Epithelial cell of prostate (primary cell): ENCODE measurements around the gene PLXNB1.

Experiments used
- DNase-seq: peaks from one replicate; pipeline ENCODE4 v3.0.0-alpha.2; 2011; ENCODE audit warnings: low read depth, low spot score
- H3K27ac ChIP-seq: fragments of 450-650 bp; 2 replicates; pipeline ENCODE4 v1.5.1; 2017; ENCODE audit warnings: mild to moderate bottlenecking

PLXNB1 gene

DNA sequence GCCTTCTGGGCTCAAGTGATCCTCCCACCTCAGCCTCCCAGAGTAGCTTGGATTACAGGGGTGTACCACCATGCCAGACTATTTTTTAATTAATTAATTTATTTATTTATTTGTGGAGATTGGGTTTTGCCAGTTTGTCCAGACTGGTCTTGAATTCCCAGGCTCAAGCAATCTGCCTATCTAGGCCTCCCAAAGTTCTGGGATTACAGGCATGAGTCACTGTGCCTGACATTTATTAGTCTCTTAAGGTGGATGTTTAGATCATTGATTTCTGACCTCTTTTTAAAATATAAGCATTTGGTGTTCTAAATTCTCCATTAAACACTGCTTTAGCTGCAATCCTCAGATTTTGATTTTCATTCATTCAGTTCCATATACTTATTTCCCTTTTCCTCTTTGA lies 42.3 kb downstream of the PLXNB1 start:
- no peak overlapping the region for H3K27ac ChIP-seq

DNA sequence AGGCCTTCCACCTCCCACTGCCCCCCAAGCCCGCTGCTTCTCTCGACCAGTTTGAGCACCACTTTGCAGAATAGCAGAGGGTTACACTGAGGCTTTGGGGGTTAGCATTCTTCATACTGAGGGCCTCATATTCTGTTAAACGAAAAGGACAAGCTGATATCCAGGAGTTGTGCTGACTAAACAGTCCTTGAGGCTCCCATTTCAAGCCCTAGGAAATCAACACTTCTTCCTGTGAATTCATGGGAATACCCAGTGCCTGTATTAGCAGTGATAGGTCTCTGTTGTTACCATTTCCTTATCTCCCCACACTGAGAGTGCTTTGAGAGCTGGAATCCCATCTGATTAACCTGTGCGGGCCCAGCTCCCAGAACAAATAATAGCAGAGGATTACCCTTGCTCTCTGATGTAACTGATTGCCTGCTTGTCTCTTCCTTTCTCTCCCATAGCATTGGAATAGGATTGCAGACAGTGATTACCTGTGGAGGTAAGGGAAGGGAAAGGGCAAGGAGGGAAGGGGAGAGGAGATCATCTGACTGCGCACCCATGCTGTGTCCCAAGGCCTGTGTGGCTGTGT lies 56.9 kb downstream of the PLXNB1 start:
- no peak for DNase-seq
- no peak overlapping the region for H3K27ac ChIP-seq

More for the DNA sequence above, 42.3 kb downstream of the PLXNB1 start:
- no peak for DNase-seq

DNA sequence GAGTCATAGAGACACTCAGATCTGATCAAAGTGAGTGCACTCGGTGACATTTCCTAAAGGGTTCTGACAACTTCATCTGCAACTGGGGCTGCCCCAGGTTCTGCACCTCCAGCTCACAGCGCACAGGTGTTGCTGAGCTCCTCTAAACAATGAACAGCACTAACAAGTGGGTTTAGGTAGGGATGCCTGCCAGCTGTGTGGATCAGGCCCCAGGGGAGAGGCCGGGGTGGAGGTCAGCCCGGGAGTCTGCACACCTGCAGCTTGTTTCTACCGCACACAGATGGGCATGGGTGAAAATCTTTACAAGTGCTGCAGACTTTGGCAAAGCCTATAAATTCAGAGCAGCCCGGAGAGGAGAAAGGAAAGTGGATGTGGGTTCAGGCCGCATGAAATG lies 57.5 kb downstream of the PLXNB1 start:
- DNase-seq: no peak
- no peak overlapping the region for H3K27ac ChIP-seq

DNA sequence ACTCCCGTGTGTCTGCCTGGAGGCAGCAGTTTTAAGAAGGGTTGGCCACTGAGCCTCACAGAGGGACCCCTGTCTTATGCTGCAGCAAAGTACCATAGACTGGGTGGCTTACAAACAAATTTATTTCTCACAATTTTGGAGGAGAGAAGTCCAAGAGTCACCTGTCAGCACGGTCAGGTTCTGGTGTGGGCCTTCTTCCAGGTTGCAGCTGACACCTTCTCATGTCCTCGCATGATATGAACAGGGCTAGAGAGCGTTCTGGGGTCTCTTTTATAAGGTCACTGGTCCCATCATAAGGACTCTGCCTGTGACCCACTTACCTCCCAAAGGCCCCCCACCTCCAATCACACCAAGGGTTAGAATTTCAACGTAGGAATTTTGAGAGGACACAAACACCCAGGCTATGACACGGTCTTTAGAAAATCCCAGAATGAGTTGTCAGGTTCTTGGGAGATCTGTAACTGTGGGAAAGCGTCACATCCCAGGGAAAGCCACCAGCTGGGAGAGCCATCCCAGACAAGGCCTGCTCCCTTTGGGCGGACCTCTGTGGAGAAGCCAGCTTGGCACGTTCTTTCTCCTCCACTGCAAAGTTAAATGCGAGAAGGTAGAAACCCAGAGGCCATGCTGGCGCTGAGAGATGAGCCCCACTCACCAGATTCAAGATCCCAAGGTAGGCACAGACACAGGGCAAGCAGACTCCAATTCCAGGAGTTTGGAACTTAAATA lies 58.1 kb downstream of the PLXNB1 start, which contains the start of gene FBXW12:
Gene FBXW12 (plus strand): TSS at position 569 of the 726 bp plus-strand sequence. CDS start 549 bp downstream, outside the sequence.
- no peak for DNase-seq
- H3K27ac ChIP-seq: no peak within 1 kb of the TSS

DNA sequence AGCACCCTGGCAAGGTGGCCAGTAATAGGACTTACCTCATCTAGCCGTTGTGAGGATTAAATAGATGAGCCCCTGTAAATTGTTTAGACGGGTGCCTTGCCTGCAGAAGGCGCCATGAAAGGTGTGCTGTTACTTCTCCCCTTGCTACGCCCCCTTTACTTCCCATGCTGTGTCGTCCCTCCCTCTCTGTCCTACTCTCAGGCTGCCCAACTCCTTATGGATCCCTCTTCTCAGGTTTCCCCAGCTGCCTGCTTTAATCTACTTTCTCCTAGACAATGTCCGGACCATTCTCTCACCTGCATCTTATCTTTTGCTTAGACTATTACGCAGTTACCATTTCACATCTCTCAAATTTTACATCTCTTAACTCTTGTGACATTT lies 59.6 kb downstream of the PLXNB1 start:
- H3K27ac ChIP-seq: no peak overlapping the region
- no peak for DNase-seq

DNA sequence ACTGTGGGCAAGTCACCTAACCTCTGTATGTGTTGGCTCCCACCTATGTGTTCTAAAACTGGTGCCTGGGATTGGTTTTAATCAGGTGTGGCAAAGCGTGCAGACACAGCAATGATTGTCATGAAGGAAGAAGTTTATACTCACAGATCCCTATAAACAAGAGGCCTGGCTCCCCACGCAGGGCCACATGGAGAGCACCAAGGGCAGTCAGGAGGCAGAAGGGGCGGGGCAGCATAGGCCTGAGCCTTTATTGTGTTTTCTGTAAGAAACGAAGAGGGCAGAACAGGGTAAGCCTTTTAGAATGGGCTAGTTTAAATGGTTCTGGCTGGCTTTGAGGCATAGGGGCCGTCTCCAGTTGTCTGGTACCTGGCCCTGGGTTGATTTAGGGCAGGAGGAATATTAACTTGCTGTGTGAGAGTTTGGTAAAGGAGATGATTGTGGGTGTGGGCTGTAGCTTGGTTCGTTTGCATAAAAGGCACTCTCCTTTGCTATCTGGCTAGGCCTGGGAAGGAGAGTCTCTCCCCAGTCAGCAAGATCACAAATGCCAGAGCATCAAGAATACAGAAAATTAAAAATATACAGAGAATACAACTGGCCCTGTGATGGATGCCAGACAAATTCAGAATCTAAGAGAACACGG lies 60.1 kb downstream of the PLXNB1 start:
- no peak overlapping the region for H3K27ac ChIP-seq
- no peak for DNase-seq

DNA sequence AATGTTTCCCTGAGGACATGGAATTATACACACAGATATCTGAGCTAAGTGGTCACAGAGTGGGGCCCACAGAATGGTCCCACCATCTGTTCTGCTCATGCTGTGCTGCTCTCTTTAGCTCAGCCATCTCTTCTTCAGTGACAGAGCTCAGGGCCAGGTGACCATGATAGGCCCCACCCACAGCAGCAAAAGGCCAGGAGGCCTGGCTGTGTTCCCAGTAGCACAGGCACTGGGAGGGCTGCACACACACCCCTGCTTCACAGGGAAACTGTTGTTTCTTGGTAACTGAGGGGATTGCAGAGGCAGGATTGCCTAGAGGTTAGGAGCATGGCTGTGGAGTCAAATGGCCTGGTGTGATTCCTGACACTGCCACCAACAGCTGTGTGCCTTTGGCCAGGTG lies 62.7 kb downstream of the PLXNB1 start:
- H3K27ac ChIP-seq: no peak overlapping the region
- no peak for DNase-seq

DNA sequence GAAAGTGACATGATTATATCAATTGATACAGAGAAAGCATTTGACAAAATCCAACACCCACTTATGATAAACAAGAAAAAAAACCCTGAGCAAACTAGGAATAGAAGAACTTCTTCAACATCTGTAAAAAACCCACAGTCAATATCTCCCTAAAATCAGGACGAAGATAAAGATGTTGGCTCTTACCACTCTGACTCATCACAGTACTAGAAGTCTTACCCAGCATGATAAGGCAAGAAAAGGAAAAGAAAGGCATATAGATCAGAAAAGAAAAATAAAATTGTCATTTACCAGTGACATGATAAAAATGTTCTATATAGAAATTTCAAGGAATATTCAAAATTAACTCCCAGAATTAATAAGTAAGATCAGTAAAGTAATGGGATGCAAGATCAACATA lies 65.0 kb downstream of the PLXNB1 start:
- H3K27ac ChIP-seq: no peak overlapping the region
- DNase-seq: no peak

DNA sequence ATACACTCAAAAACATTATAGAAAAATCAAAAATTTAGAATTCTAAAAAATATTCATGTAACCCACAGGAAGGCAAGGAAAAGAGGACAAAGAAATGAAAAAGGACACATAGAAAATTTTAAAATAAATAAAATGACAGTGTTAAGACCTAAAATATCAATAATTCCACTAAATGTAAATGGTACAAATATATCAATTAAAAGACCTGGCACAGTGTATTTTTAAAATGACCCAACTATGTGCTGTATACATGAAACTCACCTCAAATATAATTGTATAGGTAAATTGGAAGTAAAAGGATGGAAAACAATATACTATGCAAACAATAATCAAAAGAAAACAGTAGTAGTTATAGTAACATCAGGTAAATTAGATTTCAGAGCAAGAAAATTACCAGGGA lies 68.0 kb downstream of the PLXNB1 start:
- H3K27ac ChIP-seq: no peak overlapping the region

DNA sequence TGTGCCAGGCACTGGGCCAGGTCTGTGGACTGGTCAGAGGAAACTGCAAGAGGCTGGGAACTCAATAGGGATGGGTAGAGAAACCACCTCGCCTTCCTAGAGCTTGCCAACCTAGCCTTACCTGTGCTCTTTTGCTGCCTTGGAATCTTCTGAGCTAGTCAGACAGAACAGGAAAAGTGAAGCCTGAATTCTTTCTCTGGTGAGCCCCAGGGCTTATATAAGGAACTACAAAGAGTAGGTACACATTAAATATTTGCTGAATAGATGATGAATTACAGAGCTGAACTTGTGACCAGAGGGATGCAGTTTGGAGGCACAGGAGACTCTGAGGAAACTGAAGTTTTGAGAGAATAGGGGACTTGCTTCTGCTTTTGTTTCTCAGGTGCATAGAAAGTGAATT lies 73.5 kb downstream of the PLXNB1 start:
- no peak overlapping the region for H3K27ac ChIP-seq
- DNase-seq: no peak

More for the DNA sequence above, 68.0 kb downstream of the PLXNB1 start:
- no peak for DNase-seq

DNA sequence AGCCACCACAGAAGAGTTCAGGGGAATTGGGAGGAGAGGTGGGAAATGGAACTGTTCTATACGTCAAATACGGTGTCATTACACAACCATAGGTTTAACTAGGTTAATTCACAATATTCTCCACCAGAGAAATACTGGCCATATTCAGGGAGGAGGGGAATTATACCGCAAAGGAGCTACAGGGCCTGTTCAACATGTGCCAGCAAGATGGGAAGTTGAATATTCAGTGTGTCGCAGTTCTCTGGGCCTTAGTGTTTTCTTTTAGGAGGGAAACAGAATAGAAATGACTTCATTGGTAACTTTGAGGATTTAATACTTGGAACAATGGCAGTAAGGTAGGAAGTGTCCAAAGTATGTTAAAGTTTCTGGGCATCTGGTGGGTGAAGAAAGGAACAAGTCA lies 75.9 kb downstream of the PLXNB1 start:
- DNase-seq: no peak
- no peak overlapping the region for H3K27ac ChIP-seq
